ENCODE results near the gene HOTAIR.

The HOTAIR gene

GRCh38 chr12:53972152-53972702 is 2.5 kb downstream of the HOTAIR start:
- DNase-seq = no peak

GRCh38 chr12:53971686-53972085 is 3.1 kb downstream of the HOTAIR start:
- DNase-seq = no peak

GRCh38 chr12:53971129-53971528 is 3.6 kb downstream of the HOTAIR start:
- no peak for DNase-seq

GRCh38 chr12:53970451-53970850 is 4.3 kb downstream of the HOTAIR start:
- DNase-seq = no peak

- no peak for DNase-seq
Measured at GRCh38 chr12:53969588-53970259, 5.0 kb downstream of the HOTAIR start.

- DNase-seq = no peak
Measured at GRCh38 chr12:53968214-53969127, 6.3 kb downstream of the HOTAIR start.

- no peak for DNase-seq
Measured at GRCh38 chr12:53967421-53967925, 7.3 kb downstream of the HOTAIR start.

- DNase-seq = no peak
Measured at GRCh38 chr12:53966385-53967133, 8.2 kb downstream of the HOTAIR start.

- DNase-seq = no peak
Measured at GRCh38 chr12:53966085-53966384, 8.7 kb downstream of the HOTAIR start.

GRCh38 chr12:53965281-53966084 is 9.3 kb downstream of the HOTAIR start:
- no peak for DNase-seq

GRCh38 chr12:53964315-53964713 is 10.4 kb downstream of the HOTAIR start:
- DNase-seq = no peak

- no peak for DNase-seq
Measured at GRCh38 chr12:53963434-53964314, 11.1 kb downstream of the HOTAIR start.

- no peak for DNase-seq
Measured at GRCh38 chr12:53963005-53963404, 11.7 kb downstream of the HOTAIR start.

GRCh38 chr12:53961025-53961761 is 13.6 kb downstream of the HOTAIR start:
- no peak for DNase-seq

GRCh38 chr12:53960187-53961024 is 14.3 kb downstream of the HOTAIR start:
- no peak for DNase-seq

- DNase-seq = no peak
Measured at GRCh38 chr12:53959314-53959713, 15.4 kb downstream of the HOTAIR start.

- DNase-seq = no peak
Measured at GRCh38 chr12:53958128-53958527, 16.6 kb downstream of the HOTAIR start.

- no peak for DNase-seq
Measured at GRCh38 chr12:53956914-53957536, 17.7 kb downstream of the HOTAIR start.

All from DMS153 (cell line).